HG03342 (cell line): ENCODE results near the gene RALB.

Experiments used
- ATAC-seq: cut with Tn5 transposase; IDR thresholded peaks from one replicate; pipeline ENCODE4 v1.9.1; 2021; ENCODE audit warnings: mild to moderate bottlenecking, moderate library complexity; ENCODE audit not compliant: unreplicated experiment

RALB gene

GRCh38 chr2:120330946-120331822, 78.5 kb downstream of the RALB start:
- ATAC-seq, result no peak

- no peak for ATAC-seq
These were observed 79.3 kb downstream of the RALB start for GRCh38 chr2:120331903-120332302.

- no peak for ATAC-seq
These were observed 79.7 kb downstream of the RALB start for GRCh38 chr2:120332384-120332783.

- no peak for ATAC-seq
These were observed 81.4 kb downstream of the RALB start for GRCh38 chr2:120334068-120334467.

- no peak for ATAC-seq
These were observed 84.1 kb downstream of the RALB start for GRCh38 chr2:120336749-120337148.

- no peak for ATAC-seq
These were observed 85.4 kb downstream of the RALB start for GRCh38 chr2:120338015-120338414.

- no peak for ATAC-seq
These were observed 89.3 kb downstream of the RALB start for GRCh38 chr2:120341977-120342376.

- ATAC-seq, result no peak
These were observed 89.8 kb downstream of the RALB start for GRCh38 chr2:120342446-120342845.

- ATAC-seq, result no peak
These were observed 90.4 kb downstream of the RALB start for GRCh38 chr2:120343100-120343432.

GRCh38 chr2:120343433-120344105, 90.9 kb downstream of the RALB start:
- no peak for ATAC-seq
